Stimulated activated CD8-positive, alpha-beta memory T cell treated with anti-CD3 and anti-CD28 coated beads, Interleukin-12 subunit alpha, Interleukin-12 subunit beta, amount 100 ng/mL, for 24 hours (primary cell): Measurements from ENCODE around the gene LY9.

Experiments
- DNase-seq: peaks from one replicate; pipeline ENCODE4 v3.0.0-alpha.2; 2020; ENCODE audit errors: extremely low read depth

LY9 gene, protein sequence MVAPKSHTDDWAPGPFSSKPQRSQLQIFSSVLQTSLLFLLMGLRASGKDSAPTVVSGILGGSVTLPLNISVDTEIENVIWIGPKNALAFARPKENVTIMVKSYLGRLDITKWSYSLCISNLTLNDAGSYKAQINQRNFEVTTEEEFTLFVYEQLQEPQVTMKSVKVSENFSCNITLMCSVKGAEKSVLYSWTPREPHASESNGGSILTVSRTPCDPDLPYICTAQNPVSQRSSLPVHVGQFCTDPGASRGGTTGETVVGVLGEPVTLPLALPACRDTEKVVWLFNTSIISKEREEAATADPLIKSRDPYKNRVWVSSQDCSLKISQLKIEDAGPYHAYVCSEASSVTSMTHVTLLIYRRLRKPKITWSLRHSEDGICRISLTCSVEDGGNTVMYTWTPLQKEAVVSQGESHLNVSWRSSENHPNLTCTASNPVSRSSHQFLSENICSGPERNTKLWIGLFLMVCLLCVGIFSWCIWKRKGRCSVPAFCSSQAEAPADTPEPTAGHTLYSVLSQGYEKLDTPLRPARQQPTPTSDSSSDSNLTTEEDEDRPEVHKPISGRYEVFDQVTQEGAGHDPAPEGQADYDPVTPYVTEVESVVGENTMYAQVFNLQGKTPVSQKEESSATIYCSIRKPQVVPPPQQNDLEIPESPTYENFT

DNA sequence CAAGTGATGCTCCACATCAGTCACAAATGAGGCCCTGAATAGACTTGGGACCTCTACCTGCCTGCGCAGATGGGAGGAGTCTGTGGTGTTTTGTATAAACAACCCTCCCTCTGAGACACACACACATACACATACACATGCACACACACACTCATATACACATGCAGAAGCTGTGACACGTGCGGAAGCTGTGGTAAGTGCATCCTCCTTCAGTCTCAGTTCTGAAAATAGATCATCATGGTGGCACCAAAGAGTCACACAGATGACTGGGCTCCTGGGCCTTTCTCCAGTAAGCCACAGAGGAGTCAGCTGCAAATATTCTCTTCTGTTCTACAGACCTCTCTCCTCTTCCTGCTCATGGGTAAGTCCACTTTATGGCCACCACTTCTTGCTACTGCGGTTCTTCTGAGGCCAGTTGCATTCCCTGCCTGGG lies at the start of gene LY9:
LY9 (plus strand) TSS at position 224 of the 433 bp plus-strand sequence; CDS start at position 238, 14 bp downstream.
- DNase-seq: peak; percentile 43

DNA sequence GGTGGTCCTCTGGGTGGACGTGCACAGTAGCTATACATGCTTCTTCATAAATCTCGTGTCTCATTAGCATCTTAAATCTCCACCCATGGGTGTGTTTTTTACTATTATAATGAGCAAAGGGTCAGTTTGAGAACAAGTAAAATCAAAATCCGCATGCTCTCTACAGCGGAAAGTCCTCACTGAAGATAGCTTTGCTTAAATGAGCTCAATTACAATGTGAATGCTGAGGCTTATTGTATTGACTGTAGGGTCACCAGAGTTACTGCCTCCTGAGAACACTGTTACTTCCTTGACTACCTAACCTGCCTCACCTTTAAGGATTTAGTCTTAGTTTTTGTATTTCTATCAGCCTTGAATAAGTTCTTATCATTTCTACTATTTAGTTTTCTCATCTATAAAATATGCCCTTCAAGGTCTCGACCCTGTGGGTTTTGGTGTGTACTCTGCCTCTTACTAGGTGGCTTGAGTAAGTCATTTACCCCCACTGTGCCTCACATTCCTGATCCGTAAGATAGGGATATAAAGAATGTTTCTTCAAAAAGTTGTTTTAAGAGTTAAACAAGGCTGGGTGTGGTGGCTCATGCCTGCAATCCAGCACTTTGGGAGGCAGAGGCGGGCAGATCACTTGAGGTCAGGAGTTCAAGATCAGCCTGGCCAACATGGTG lies 49.0 kb upstream of the LY9 start:
- no peak for DNase-seq

DNA sequence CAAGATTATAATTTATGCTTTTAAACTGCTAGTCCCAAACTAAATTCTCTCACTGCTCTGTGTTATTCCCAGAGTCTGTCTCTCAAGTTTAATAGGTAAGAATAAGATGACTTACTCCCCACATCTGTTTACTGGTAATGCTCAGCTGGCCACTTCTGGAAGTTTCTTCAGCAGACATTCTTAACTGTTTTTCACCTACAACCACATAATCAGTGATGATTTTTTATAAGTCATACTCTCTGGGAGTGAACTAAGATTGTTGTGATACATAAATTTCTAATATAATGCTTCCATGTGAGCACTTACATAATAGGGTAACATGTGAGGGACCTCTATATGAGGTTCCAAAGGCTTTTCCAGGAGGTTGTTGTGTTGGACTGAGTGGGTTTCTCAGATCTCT lies 48.3 kb upstream of the LY9 start:
- DNase-seq: no peak

DNA sequence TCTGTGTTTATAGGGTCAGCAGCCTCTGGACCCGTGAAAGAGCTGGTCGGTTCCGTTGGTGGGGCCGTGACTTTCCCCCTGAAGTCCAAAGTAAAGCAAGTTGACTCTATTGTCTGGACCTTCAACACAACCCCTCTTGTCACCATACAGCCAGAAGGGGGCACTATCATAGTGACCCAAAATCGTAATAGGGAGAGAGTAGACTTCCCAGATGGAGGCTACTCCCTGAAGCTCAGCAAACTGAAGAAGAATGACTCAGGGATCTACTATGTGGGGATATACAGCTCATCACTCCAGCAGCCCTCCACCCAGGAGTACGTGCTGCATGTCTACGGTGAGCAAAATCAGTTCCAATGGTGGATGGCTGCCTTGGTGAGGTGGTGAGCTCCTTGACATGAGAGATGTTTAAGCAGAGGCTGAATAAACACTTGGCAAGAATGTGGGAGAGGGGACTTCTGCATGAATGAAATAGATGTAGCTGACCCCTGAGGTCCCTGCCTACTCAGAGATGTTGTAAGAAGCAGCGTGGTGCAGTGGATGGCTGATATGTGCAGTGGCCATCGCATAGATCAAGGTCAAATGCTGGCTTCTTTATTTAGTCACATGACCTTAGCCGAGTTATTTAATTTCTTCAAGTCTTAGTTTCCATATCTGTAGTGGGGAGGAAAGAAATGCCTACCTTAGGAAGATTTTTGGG lies 47.6 kb upstream of the LY9 start:
- no peak for DNase-seq

DNA sequence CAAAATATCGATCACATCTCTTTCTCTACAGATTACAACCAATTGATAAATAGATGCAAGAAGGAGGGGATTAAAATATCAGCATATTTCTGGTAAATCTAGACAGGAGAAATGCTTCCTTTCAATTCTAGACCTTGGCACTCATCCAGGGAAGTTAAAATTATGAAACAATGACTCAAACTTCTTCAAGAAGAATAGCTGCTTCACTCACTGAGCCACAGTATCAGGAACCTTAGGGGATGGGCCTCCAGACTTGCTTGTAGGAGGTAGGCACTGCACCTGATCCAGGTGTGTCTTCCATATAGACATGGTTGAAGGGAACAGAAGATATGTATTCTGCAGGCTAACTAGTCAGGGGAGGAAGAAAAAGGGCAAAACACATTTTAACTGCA lies 47.1 kb upstream of the LY9 start:
- no peak for DNase-seq

DNA sequence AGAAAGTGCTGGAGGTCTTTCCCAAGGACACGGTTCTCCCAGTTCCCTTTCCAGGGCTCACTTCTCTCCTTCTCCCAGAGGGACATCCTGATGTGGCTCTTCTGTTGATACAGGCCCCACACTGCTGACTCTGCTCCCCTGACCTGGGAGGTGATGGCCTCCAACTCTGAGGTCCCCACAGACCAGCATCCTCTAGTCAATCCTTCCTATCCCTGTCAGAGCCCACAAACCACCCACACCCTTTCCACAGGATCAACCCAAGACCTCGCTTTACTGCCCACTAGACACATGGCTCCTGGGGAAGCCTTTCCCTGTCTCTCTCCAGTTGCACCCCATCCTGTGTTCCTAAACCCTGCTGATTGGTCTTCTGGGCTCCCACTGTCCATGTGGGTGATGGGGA lies 45.4 kb upstream of the LY9 start:
- no peak for DNase-seq

DNA sequence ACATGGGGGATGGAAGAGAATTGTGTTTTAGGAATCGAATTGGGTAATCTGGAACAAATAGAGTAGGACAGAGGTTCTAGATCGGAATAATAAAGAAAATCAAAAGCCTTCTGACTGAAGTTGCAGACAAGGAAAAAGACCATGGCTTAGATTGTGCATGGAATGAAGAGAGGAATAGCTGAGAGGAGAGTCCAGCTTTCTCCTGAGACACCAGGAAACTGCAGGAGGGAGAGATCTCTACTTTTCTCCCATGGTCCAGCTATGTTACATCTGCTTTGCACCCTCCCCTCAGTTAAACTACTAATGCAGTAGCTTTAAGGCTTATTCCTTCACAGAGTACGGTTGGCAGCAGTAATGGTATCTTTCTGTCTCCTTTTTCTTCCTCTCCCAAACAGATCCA lies 43.6 kb upstream of the LY9 start:
- no peak for DNase-seq

DNA sequence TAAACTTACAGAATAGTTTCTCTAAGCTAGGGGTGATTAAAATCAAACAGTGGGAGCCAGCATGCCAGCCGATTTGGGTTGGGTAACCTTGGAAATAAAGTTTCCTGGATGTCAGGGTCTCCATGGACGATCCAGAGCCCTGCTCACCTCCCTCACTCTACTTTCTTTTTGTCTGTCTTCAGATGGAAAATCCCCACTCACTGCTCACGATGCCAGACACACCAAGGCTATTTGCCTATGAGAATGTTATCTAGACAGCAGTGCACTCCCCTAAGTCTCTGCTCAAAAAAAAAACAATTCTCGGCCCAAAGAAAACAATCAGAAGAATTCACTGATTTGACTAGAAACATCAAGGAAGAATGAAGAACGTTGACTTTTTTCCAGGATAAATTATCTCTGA lies 43.0 kb upstream of the LY9 start:
- no peak for DNase-seq

DNA sequence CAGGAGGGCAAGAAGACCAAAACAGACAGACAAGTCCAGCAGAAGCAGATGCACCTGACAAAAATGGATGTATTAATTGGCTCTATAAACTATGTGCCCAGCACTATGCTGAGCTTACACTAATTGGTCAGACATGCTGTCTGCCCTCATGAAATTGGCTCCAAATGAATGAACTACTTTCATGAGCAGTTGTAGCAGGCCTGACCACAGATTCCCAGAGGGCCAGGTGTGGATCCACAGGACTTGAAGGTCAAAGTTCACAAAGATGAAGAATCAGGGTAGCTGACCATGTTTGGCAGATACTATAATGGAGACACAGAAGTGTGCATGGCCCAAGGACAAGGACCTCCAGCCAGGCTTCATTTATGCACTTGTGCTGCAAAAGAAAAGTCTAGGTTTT lies 42.4 kb upstream of the LY9 start:
- no peak for DNase-seq

DNA sequence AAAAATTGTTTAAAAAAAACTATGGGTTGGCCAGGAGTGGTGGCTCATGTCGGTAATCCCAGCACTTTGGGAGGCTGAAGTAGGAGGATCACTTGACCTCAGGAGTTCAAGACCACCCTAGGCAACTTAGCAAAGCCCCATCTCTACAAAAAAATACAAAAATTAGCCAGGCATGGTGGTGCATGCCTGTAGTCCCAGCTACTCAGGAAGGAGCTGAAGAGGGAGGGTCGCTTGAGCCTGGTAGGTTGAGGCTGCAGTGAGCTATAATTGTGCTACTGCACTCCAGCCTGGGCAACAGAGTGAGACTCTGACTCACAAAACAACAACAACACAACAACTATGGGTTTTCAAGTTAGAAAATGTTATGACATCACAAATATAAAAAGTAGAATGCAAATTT lies 40.5 kb upstream of the LY9 start:
- no peak for DNase-seq

DNA sequence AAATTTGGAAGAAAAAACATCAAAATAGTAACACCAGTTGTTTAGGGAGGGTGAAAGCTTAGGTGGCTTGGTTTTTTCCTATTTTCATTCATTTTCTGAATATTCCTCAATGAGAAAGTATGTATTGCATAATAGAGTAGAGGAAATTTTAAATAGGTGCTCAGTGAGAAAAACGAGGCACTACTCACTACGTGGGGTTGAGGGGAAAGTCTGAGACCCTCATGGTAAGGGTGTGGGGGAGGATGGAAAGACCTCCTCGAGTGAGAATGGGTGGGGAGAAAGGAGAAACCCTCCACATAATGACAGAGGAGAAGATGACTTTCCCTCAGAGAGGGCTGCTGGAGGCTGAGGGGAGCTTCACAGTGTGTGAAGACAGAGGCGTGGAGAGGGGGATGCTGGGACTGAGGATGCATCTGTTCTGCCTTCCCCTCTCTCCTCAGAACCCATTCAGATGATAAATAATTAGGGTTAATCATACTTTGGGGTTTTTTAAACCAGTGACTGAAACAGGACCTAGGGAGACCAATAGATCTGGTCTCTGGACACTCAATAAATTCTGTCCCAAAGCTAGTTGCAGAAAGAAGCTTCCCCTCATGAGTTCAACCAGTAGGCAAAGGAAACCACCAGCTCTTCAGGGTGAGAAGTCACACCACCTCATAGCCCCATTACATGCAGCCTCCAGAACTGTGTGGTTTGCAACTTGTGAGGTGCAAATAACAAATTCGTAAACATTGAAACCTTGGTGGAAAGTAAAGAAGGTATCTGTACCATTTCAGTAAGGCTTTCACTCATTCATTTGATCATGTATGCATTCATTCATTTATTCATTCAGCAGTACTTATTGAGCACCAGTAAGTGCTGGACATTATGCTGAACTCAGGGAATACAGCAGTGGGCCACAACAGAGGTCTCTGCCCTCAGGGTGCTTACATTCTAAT lies 39.8 kb upstream of the LY9 start:
- DNase-seq: no peak

DNA sequence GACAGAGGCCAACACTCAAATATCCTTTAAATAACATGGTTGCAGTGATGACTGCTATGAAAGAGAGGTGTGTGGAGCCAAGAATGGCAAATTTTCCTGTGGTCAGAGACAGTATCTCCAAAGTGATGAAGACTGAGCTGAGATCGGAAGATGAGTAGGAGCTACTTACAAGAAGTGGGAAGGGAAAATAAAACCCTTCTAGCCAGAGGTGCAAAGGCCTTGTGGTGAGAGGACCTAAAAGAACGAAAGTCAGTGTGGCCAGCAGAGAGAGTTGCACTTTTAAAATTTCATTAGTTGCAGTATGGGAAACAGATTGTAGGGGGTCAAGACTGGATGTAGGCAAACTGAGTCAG lies 39.1 kb upstream of the LY9 start:
- DNase-seq: no peak

DNA sequence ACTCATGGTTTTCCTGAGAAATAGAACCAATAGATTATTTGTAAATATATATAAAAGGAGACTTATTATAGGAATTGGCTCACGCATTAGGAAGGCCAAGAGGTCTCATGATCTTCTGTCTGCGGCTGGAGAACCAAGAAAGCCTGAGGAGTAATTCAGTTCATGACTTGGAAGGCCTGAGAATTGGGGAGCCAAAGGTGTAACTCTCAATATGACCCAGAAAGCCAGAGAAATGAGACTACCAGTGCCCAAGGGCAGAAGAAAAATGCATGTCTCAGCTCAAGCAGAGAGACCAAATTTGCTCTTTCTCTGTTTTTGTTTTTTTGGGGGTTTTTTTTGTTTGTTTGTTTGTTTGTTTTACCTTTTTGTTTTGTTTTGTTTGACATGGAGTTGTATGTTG lies 37.5 kb upstream of the LY9 start:
- DNase-seq: no peak

DNA sequence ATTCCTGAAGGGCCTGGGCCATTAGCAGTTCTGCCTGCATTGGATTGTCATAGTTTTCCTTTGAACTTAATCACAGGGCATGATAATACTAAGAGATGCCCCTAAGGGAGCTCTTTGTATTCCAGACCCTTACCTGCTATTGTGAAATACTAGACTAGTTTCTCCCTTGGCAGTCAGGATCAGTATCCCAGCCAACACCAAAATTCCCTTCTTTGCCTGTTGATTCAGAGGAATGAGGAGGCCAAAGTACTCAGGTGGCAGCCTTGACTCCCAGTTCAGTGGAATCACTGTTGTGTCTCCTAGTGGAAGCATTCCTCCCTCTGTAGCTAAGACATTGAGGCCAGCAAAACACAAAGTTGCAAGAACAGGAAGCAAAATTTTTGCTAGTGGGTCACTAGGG lies 36.2 kb upstream of the LY9 start:
- DNase-seq: no peak

DNA sequence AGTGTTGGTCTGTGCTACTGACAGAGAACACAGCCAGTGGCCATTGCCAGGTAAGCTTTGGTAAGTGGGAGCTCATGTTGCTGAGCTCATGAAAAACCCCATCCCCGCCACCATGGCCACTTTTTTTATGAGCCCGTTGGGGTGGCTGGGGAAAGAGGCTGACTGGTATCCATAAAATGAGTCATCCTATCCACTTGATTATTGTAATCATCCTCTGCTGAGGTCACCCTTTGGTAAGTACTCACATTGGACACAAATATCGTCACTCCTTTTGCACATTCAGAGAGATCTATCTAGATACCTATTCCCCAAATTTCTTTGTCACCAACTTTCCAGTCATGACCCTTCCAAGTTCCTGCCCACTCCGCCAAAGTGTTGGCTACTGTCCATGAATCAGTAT lies 34.9 kb upstream of the LY9 start:
- DNase-seq: no peak

DNA sequence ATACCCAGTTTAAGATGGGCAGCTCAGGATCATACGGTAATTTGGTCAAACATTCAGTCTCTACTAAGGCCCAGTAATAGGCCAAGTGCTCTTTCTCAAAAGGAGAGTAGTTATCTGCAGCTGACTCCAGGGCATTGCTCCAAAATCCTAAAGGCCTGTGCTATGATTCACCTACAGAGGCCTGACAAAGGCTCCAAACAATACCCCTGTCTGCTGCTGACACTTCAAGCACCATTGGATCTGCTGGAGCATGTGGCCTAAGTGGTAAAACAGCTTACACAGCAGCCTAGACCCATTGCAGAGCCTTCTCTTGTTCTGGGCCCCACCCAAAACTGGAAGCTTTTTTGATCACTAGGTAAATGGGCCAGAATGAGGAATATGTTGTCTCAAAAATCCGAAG lies 34.1 kb upstream of the LY9 start:
- no peak for DNase-seq

DNA sequence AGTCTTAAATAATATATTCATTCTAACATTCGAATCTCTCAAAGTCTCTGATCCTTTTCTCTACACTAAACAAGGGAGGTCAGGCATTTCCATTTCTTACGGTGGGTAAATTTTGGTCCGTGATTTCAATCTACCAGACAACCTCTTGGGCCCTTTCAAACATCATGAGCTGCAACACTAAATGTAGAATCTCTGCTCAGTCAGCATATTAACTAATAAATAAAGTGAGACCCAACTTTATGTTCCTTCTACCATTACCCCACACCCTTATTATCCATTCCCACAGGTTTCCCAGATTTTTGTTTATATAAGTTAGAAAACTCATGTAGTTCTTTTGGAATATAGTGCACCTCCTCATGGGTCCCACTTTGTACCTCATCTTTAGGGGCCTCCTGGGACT lies 32.0 kb upstream of the LY9 start:
- DNase-seq: no peak

DNA sequence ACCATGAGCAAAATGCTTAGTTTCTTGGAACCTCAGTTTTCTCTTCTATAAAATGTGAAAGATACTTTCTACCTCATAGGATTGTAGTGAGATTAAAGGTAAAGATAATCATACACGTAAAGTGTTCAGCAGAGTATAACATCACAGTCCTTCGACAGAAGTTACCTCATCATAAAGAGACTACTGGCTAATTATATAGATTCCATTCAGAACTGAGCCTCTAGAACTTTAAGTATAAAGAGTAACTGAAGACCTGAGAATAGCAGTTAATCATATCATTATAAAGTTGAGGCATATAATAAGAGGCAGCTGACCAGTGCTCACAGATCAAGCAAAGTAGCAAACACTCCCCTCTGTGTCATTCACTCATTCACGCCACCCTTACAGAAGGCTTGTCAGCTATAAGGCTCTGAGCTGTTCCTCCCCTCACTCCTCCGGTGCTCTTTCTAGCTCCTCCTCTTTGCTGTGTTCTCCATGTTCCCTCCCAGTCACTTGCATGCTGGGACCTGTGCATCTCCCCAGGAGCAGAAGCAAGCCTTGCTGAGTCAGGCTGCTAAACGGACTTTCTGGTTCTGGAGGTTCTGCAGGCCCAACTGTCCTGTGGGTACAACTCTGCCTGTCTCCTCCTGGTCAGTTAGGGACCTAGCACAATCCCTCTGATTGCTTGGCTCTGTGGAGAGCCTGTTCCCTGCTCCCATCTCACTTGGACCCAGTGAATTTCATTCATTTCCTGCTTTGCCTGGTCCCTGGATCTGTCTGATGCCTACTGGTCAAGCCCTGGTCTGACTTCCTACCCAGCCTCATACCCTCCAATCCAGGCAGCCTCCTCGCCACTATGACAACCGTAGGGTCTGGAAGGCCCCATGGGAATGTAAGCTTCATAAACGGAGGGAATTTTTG lies 28.3 kb upstream of the LY9 start:
- DNase-seq: no peak

DNA sequence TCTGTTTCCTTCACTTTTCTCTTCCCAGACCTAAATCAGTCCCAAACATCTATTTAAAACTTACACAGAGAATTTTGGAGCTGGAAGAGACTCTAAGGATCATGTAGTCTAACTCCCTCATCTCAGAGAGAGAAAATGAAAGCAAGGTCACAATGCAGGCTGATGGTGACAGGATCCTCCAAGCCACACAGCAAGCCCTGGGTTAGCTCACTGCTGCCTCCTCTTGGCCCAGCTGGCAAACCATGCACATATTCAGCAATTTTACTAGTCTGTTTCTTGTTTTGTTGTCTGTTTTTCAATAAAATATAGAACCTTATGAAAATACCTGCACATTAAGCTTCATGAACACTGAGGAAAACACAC lies 27.7 kb upstream of the LY9 start:
- DNase-seq: peak; percentile 57

DNA sequence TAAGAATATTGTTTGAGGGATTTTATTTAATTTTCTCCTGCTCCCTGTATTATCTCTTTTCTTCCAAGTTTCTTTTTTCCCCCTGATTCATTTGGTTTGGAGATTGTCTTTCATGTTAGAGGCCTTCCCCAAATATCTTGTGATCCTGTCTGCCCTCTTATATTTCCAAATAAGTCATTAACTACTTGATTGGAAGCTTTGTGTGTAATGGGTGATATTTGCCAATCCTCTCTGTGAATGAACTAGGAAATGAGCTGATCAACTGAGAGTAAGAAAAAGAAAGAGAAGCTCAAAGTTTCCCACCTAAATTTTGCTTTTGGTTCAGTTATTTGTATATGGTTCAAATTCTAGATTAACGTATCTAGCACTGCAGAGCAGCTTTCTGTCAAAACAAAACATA lies 23.6 kb upstream of the LY9 start:
- no peak for DNase-seq
